ENCODE results near the gene MAFG.

GRCh38 chr17:81932333-81932983 is 4.9 kb upstream of the MAFG start:
- TF ChIP-seq CTCF (IDR thresholded peaks at IDR 0.05) (no peak), POLR2A (IDR thresholded peaks at IDR 0.05) (no peak)

Data from Peyer's patch (tissue), 4 donors.